Neural cell (in vitro differentiated cells): Measurements from ENCODE around the gene GAS7. TPM values are rescaled to one million over a fixed set of nuclear protein-coding genes. Genes with fewer than 3 reads are reported as not detected.

Source experiments
- H2AFZ ChIP-seq: fragments of 200-600, 300-800 bp; sonication (generic), shearing (Covaris generic); 2 replicates; pipeline ENCODE4 v1.6.0; 2014; ENCODE audit warnings: low read depth, mild to moderate bottlenecking, antibody characterized with exemption, low read length, moderate library complexity
- H3F3A ChIP-seq: fragments of 200-600 bp; shearing (Covaris generic); 2 replicates; pipeline ENCODE4 v1.6.1; 2016; ENCODE audit warnings: mild to moderate bottlenecking, moderate library complexity, mixed read lengths, antibody characterized with exemption, low read length; ENCODE audit not compliant: insufficient read depth, poor library complexity, severe bottlenecking
- H3K27ac ChIP-seq: fragments of 200-600, 300-800 bp; sonication (generic), shearing (Covaris generic); 2 replicates; pipeline ENCODE4 v1.5.1; 2014; ENCODE audit warnings: mild to moderate bottlenecking, low read length, moderate library complexity
- H3K27me3 ChIP-seq: fragments of 300-800, 200-600 bp; sonication (generic), shearing (Covaris generic); 2 replicates; pipeline ENCODE4 v1.6.0; 2014; ENCODE audit warnings: mild to moderate bottlenecking, low read depth, low read length, moderate library complexity; ENCODE audit not compliant: insufficient read depth
- H3K36me3 ChIP-seq: fragments of 300-800, 200-600 bp; sonication (generic), shearing (Covaris generic); 2 replicates; pipeline ENCODE4 v1.5.1; 2014; ENCODE audit warnings: mild to moderate bottlenecking, antibody characterized with exemption, low read length, moderate library complexity; ENCODE audit not compliant: insufficient read depth
- H3K4me2 ChIP-seq: fragments of 300-800, 200-600 bp; sonication (generic), shearing (Covaris generic); 2 replicates; pipeline ENCODE4 v1.6.0; 2014; ENCODE audit warnings: mild to moderate bottlenecking, low read length
- H3K4me3 ChIP-seq: fragments of 300-800, 200-600 bp; sonication (generic), shearing (Covaris generic); 2 replicates; pipeline ENCODE4 v1.5.1; 2014; ENCODE audit warnings: mild to moderate bottlenecking, low read length, moderate library complexity
- H3K79me2 ChIP-seq: fragments of 200-600 bp; shearing (Covaris generic); replicated peaks from 2 replicates; pipeline ENCODE4 v1.6.0; 2014; ENCODE audit warnings: mild to moderate bottlenecking, low read length, moderate library complexity; ENCODE audit not compliant: insufficient read depth
- H3K9ac ChIP-seq: fragments of 300-800, 200-600 bp; sonication (generic), shearing (Covaris generic); 2 replicates; pipeline ENCODE4 v1.6.1; 2016; ENCODE audit warnings: mild to moderate bottlenecking, low read length, mixed read lengths
- H3K9me2 ChIP-seq: fragments of 200-600 bp; shearing (Covaris generic); 2 replicates; pipeline ENCODE4 v1.6.1; 2016; ENCODE audit warnings: mild to moderate bottlenecking, low read length, mixed read lengths; ENCODE audit not compliant: insufficient read depth
- H3K9me3 ChIP-seq: fragments of 200-600, 300-800 bp; sonication (generic), shearing (Covaris generic); 2 replicates; pipeline ENCODE4 v1.6.1; 2016; ENCODE audit warnings: mild to moderate bottlenecking, mixed run types, low read length, moderate library complexity, mixed read lengths
- H4K20me1 ChIP-seq: fragments of 200-600 bp; shearing (Covaris generic); 2 replicates; pipeline ENCODE4 v1.6.1; 2016; ENCODE audit warnings: mild to moderate bottlenecking, mixed run types; ENCODE audit not compliant: insufficient read depth
- EP300 ChIP-seq: fragments of 450-650 bp; conservative IDR thresholded peaks from 2 replicates; pipeline ENCODE4 v1.6.1; 2014; ENCODE audit warnings: antibody characterized with exemption, mild to moderate bottlenecking, moderate library complexity; ENCODE audit not compliant: poor library complexity, severe bottlenecking
- EZH2 ChIP-seq: fragments of 200-600, 300-800 bp; shearing (Covaris generic), sonication (generic); IDR thresholded peaks from 2 replicates; pipeline ENCODE4 v1.6.1; 2014; ENCODE audit warnings: antibody characterized with exemption, low read length, borderline replicate concordance, mild to moderate bottlenecking; ENCODE audit not compliant: insufficient read depth, poor library complexity, severe bottlenecking
- MXI1 ChIP-seq: fragments of 450-650 bp; conservative IDR thresholded peaks from 2 replicates; pipeline ENCODE4 v1.6.1; 2014; ENCODE audit warnings: antibody characterized with exemption, mild to moderate bottlenecking; ENCODE audit not compliant: poor library complexity, severe bottlenecking
- POLR2AphosphoS5 ChIP-seq: IDR thresholded peaks from 2 replicates; pipeline ENCODE4 v1.6.1; 2012
- RAD21 ChIP-seq: fragments of 450-650 bp; conservative IDR thresholded peaks from 2 replicates; pipeline ENCODE4 v1.6.1; 2014; ENCODE audit warnings: antibody characterized with exemption, mild to moderate bottlenecking, moderate library complexity
- SMC3 ChIP-seq: fragments of 450-650 bp; conservative IDR thresholded peaks from 2 replicates; pipeline ENCODE4 v1.6.1; 2014; ENCODE audit warnings: antibody characterized with exemption, mild to moderate bottlenecking, moderate library complexity; ENCODE audit not compliant: poor library complexity
- TAF1 ChIP-seq: IDR thresholded peaks from 2 replicates; pipeline ENCODE4 v1.6.1; 2012; ENCODE audit warnings: low read depth
- polyA plus RNA-seq: library from polyadenylated mRNA; depleted of rRNA; stranded (reverse); fragments of >200 nt; gene quantifications from 2 replicates; pipeline ENCODE4 v1.2.3, GENCODE V29; 2014
- TF ChIP-seq, protein P1 (sequence below): IDR thresholded peaks from 2 replicates; pipeline ENCODE4 v1.6.1; 2012; ENCODE audit warnings: borderline replicate concordance
- TF ChIP-seq, protein P2 (sequence below): fragments of 450-650 bp; IDR thresholded peaks from 2 replicates; pipeline ENCODE4 v1.5.1; 2014; ENCODE audit warnings: antibody characterized with exemption, mild to moderate bottlenecking, moderate library complexity; ENCODE audit not compliant: poor library complexity, severe bottlenecking

The GAS7 gene
- polyA plus RNA-seq, 1 donor from 2014 or later = 23.6 TPM

DNA sequence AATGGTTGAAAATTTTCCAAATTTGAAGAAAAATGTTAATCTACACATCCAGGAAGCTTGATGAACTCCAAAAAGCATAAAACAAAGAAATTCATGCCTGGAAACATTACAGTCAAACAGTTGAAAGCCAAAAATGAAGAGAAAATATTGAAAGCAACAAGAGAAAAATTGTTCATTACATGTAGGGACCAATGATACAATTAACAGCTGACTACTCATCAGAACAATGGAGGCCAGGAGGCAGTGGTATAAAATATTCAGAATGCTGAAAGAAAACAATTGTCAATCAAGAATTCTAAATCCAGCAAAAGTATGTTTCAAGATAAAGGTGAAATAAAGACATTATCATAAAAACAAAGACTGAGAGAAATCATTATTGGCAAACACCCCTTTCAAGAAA, 315.0 kb downstream of the GAS7 start:
- Histone ChIP-seq H3K9ac (no peak overlapping the region), H3K9me2 (no peaks in the 10 kb centered on the region), H2AFZ (no peak overlapping the region), H3K4me3 (no peak overlapping the region), H3K27me3 (no peaks in the 10 kb centered on the region), H3K36me3 (no peaks in the 10 kb centered on the region), H3K79me2 (no peaks in the 10 kb centered on the region), H3K27ac (no peak overlapping the region), H3K4me2 (no peak overlapping the region), H3K9me3 (no peaks in the 10 kb centered on the region), H3F3A (no peaks in the 10 kb centered on the region), H4K20me1 (no peaks in the 10 kb centered on the region)
- TF ChIP-seq, protein P1, sequence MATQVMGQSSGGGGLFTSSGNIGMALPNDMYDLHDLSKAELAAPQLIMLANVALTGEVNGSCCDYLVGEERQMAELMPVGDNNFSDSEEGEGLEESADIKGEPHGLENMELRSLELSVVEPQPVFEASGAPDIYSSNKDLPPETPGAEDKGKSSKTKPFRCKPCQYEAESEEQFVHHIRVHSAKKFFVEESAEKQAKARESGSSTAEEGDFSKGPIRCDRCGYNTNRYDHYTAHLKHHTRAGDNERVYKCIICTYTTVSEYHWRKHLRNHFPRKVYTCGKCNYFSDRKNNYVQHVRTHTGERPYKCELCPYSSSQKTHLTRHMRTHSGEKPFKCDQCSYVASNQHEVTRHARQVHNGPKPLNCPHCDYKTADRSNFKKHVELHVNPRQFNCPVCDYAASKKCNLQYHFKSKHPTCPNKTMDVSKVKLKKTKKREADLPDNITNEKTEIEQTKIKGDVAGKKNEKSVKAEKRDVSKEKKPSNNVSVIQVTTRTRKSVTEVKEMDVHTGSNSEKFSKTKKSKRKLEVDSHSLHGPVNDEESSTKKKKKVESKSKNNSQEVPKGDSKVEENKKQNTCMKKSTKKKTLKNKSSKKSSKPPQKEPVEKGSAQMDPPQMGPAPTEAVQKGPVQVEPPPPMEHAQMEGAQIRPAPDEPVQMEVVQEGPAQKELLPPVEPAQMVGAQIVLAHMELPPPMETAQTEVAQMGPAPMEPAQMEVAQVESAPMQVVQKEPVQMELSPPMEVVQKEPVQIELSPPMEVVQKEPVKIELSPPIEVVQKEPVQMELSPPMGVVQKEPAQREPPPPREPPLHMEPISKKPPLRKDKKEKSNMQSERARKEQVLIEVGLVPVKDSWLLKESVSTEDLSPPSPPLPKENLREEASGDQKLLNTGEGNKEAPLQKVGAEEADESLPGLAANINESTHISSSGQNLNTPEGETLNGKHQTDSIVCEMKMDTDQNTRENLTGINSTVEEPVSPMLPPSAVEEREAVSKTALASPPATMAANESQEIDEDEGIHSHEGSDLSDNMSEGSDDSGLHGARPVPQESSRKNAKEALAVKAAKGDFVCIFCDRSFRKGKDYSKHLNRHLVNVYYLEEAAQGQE = no peak
- TF ChIP-seq, protein P2, sequence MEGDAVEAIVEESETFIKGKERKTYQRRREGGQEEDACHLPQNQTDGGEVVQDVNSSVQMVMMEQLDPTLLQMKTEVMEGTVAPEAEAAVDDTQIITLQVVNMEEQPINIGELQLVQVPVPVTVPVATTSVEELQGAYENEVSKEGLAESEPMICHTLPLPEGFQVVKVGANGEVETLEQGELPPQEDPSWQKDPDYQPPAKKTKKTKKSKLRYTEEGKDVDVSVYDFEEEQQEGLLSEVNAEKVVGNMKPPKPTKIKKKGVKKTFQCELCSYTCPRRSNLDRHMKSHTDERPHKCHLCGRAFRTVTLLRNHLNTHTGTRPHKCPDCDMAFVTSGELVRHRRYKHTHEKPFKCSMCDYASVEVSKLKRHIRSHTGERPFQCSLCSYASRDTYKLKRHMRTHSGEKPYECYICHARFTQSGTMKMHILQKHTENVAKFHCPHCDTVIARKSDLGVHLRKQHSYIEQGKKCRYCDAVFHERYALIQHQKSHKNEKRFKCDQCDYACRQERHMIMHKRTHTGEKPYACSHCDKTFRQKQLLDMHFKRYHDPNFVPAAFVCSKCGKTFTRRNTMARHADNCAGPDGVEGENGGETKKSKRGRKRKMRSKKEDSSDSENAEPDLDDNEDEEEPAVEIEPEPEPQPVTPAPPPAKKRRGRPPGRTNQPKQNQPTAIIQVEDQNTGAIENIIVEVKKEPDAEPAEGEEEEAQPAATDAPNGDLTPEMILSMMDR = no peak
- no peak for TF ChIP-seq RAD21
- no peak for TF ChIP-seq EZH2
- no peak for TF ChIP-seq POLR2AphosphoS5
- no peak for TF ChIP-seq SMC3
- no peak for TF ChIP-seq TAF1
- TF ChIP-seq MXI1 = no peak
- no peak for TF ChIP-seq EP300

DNA sequence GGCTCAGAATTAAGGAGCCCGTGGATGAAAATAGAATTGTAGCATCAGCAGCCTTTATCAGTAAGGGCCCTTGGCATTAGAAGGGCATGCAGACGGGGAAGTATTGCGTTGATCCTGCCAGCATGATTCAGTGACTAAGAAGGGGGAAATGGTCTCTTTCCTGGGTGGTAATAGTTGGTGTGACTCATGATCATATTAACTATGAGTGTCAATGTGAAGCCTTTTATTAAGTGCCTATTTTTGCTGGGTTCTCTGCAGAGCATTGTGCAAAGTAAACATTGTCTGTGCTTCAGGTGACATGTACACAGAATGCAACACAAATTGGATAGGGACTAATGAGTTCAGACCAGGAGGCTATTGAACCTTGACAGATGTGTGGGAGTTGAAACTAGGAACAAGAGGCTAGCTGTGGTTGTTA, 317.8 kb downstream of the GAS7 start:
- H4K20me1 ChIP-seq = no peaks in the 10 kb centered on the region
- H3K27ac ChIP-seq = no peak overlapping the region
- H3F3A ChIP-seq = no peaks in the 10 kb centered on the region
- TF ChIP-seq RAD21 (no peak), TAF1 (no peak), SMC3 (no peak), POLR2AphosphoS5 (no peak), EP300 (no peak), EZH2 (no peak), MXI1 (no peak)
- TF ChIP-seq, protein P1 = no peak
- TF ChIP-seq, protein P2 = no peak
- H3K4me3 ChIP-seq = no peak overlapping the region
- H3K9me2 ChIP-seq = no peaks in the 10 kb centered on the region
- H3K36me3 ChIP-seq = no peaks in the 10 kb centered on the region
- no peak overlapping the region for H2AFZ ChIP-seq
- H3K79me2 ChIP-seq = no peaks in the 10 kb centered on the region
- no peak overlapping the region for H3K4me2 ChIP-seq
- no peak overlapping the region for H3K9ac ChIP-seq
- no peaks in the 10 kb centered on the region for H3K9me3 ChIP-seq
- H3K27me3 ChIP-seq = no peaks in the 10 kb centered on the region
